H1 (cell line): ENCODE results near the gene RBM42. TPM values are rescaled to one million over a fixed set of nuclear protein-coding genes. Genes with fewer than 3 reads are reported as not detected.

Source experiments
- ATF3 ChIP-seq: IDR thresholded peaks from 2 replicates; pipeline ENCODE4 v1.6.1; 2011; ENCODE audit warnings: low read depth, mild to moderate bottlenecking, low read length; ENCODE audit not compliant: insufficient read depth
- CBX8 ChIP-seq: fragments of 300-800, 300-1000 bp; sonication (generic); IDR thresholded peaks from 2 replicates; pipeline ENCODE4 v1.7.1; 2016; ENCODE audit warnings: low read depth, low read length, borderline replicate concordance
- CHD2 ChIP-seq: IDR thresholded peaks from 2 replicates; pipeline ENCODE4 v1.6.1; 2012; ENCODE audit warnings: low read length, improper control_type of control experiment
- CTCF ChIP-seq, 3 experiments: IDR thresholded peaks; 1 replicate in 2 of 3; 2 replicates in 1 of 3; pipeline versions ENCODE4 v1.5.1 to v1.6.1; 2011; ENCODE audit warnings: low read length in 3 of 3, mild to moderate bottlenecking in 3 of 3, inconsistent platforms in 2 of 3, low read depth in 1 of 3, moderate library complexity in 1 of 3; ENCODE audit not compliant: insufficient read depth in 1 of 3; ENCODE audit errors: control extremely low read depth in 1 of 3
- FOSL1 ChIP-seq: IDR thresholded peaks from 2 replicates; pipeline ENCODE4 v1.6.1; 2011; ENCODE audit warnings: mild to moderate bottlenecking, low read depth, low read length, moderate library complexity; ENCODE audit not compliant: insufficient read depth
- GABPA ChIP-seq: IDR thresholded peaks from 2 replicates; pipeline ENCODE4 v1.6.1; 2011; ENCODE audit warnings: mild to moderate bottlenecking, low read length, moderate library complexity, borderline replicate concordance; ENCODE audit not compliant: insufficient read depth
- HDAC2 ChIP-seq, 2 experiments: fragments of 300-600 bp in 1 of 2; sonication (generic) in 1 of 2; IDR thresholded peaks; 2 replicates each; pipeline ENCODE4 v1.6.1; 2011 to 2012; ENCODE audit warnings: low read depth in 2 of 2, low read length in 2 of 2, mild to moderate bottlenecking in 2 of 2, moderate library complexity in 2 of 2, borderline replicate concordance in 1 of 2, inconsistent platforms in 1 of 2
- KDM1A ChIP-seq: fragments of 200-600, 300-600 bp; sonication (generic); IDR thresholded peaks from 2 replicates; pipeline ENCODE4 v1.7.1; 2016; ENCODE audit warnings: mild to moderate bottlenecking, low read length, borderline replicate concordance
- KDM5A ChIP-seq: fragments of 200-600 bp; IDR thresholded peaks from 2 replicates; pipeline ENCODE4 v1.7.1; 2012; ENCODE audit warnings: mild to moderate bottlenecking, low read length, inconsistent platforms, mixed read lengths
- NANOG ChIP-seq: IDR thresholded peaks from 2 replicates; pipeline ENCODE4 v1.6.1; 2011; ENCODE audit warnings: low read length, low read depth, mild to moderate bottlenecking, inconsistent platforms; ENCODE audit not compliant: insufficient read depth, poor library complexity, severe bottlenecking
- PHF8 ChIP-seq: fragments of 200-600 bp; sonication (generic); conservative IDR thresholded peaks from 2 replicates; pipeline ENCODE4 v1.7.1; 2012; ENCODE audit warnings: low read depth, mild to moderate bottlenecking, inconsistent platforms, low read length, moderate library complexity
- POLR2AphosphoS5 ChIP-seq: IDR thresholded peaks from 2 replicates; pipeline ENCODE4 v1.6.1; 2011; ENCODE audit warnings: low read depth, low read length
- POU5F1 ChIP-seq: IDR thresholded peaks from 2 replicates; pipeline ENCODE4 v1.6.1; 2011; ENCODE audit warnings: low read depth, mild to moderate bottlenecking, low read length, moderate library complexity
- RBBP5 ChIP-seq: IDR thresholded peaks from 2 replicates; pipeline ENCODE4 v1.7.1; 2012; ENCODE audit warnings: low read depth, mild to moderate bottlenecking, inconsistent platforms, low read length, moderate library complexity, borderline replicate concordance
- RFX5 ChIP-seq: IDR thresholded peaks from 2 replicates; pipeline ENCODE4 v1.6.1; 2011; ENCODE audit warnings: low read depth, low read length, improper control_type of control experiment, borderline replicate concordance
- RNF2 ChIP-seq: fragments of 200-900, 300-1000 bp; sonication (generic); IDR thresholded peaks from 2 replicates; pipeline ENCODE4 v1.7.1; 2016; ENCODE audit warnings: borderline replicate concordance, low read depth, mild to moderate bottlenecking, antibody characterized with exemption, low read length; ENCODE audit not compliant: poor library complexity, severe bottlenecking; ENCODE audit errors: missing control alignments
- SP1 ChIP-seq: IDR thresholded peaks from 2 replicates; pipeline ENCODE4 v1.6.1; 2011; ENCODE audit warnings: low read depth, low read length
- SRF ChIP-seq: IDR thresholded peaks from 2 replicates; pipeline ENCODE4 v1.6.1; 2011; ENCODE audit warnings: mild to moderate bottlenecking, low read depth, low read length, moderate library complexity
- SUZ12 ChIP-seq: fragments of 200-600 bp; sonication (generic); IDR thresholded peaks from 2 replicates; pipeline ENCODE4 v1.6.1; 2012; ENCODE audit warnings: mild to moderate bottlenecking, inconsistent platforms, low read length, moderate library complexity, mixed read lengths
- TBP ChIP-seq: IDR thresholded peaks from 2 replicates; pipeline ENCODE4 v1.6.1; 2011; ENCODE audit warnings: low read depth, low read length, improper control_type of control experiment
- polyA plus RNA-seq, 7 experiments: library from polyadenylated mRNA; depleted of rRNA in 3 of 7; stranded (reverse) in 5 of 7; unstranded in 2 of 7; fragments of >200 nt in 5 of 7; fragments of 200-250 nt in 2 of 7; gene quantifications; 1 replicate in 5 of 7; 2 replicates in 1 of 7; 4 replicates in 1 of 7; pipeline versions ENCODE4 v1.2.1 to v1.2.3, GENCODE V29; 2011 to 2013; ENCODE audit warnings: missing spikeins in 2 of 7, mixed read lengths in 2 of 7
- total RNA-seq: library from RNA; stranded (reverse); fragmentation: NEBNext Ultra II Directional; extraction: Animal tissue kit (Norgen Biotek cat#: 25700); gene quantifications from 2 replicates; pipeline ENCODE4 v1.2.1, GENCODE V29; 2021

Gene RBM42
- total and polyA plus RNA-seq, 2 of the 8 experiments (the other 6 are each of a cell fraction or from before 2014, with no cell fraction given) = 59.8 to 80.8 TPM

- no peak for TF ChIP-seq POU5F1
- TF ChIP-seq TBP = peak; percentile 83
- TF ChIP-seq KDM5A = peak; percentile 99
- TF ChIP-seq SUZ12 = no peak
- TF ChIP-seq RNF2 = no peak
- TF ChIP-seq SRF = peak; percentile 95
- no peak for TF ChIP-seq CBX8
- TF ChIP-seq GABPA = no peak
- TF ChIP-seq CTCF (IDR thresholded peaks at IDR 0.05; ENCODE audit: control extremely low read depth in 1 of 3, insufficient read depth in 1 of 3, low read depth in 1 of 3, low read length in 3 of 3) = no peak
- TF ChIP-seq HDAC2 (IDR thresholded peaks at IDR 0.05; ENCODE audit: borderline replicate concordance in 1 of 2, low read depth in 2 of 2, low read length in 2 of 2) = peak in 1 of 2 experiments; percentile 64; a peak in 2 of 4 replicates
- peak; percentile 98 for TF ChIP-seq SP1
- TF ChIP-seq RFX5 = peak; percentile 72
- no peak for TF ChIP-seq KDM1A
- TF ChIP-seq POLR2AphosphoS5 = no peak
- TF ChIP-seq FOSL1 = no peak
- TF ChIP-seq RBBP5 = peak; percentile 58; the same call in 1 of the 2 replicates
- peak; percentile 84 for TF ChIP-seq PHF8
- peak; percentile 87 for TF ChIP-seq CHD2
- TF ChIP-seq NANOG = no peak
- peak; percentile 99 for TF ChIP-seq ATF3
Observed at GRCh38 chr19:35628565-35629331, at the start of gene RBM42 (continued).
